Thyroid gland (tissue), 4 donors: ENCODE data around the gene KRT15. TPM values are rescaled to one million over a fixed set of nuclear protein-coding genes. Genes with fewer than 3 reads are reported as not detected.

ENCODE experiments used
- DNase-seq, 2 donors: peaks; one replicate each; pipeline ENCODE4 v3.0.0-alpha.2; 2019
- H3K27ac ChIP-seq, 3 donors: fragments of 200-600 bp; sonication (generic); 1 replicate in 2 of 3; 2 replicates in 1 of 3; pipeline ENCODE4 v1.5.1; 2016 to 2019; ENCODE audit warnings: mild to moderate bottlenecking in 1 of 3, moderate library complexity in 1 of 3
- H3K27me3 ChIP-seq: fragments of 200-600 bp; sonication (generic); one replicate; pipeline ENCODE4 v1.5.1; 2019
- H3K36me3 ChIP-seq, 2 donors: fragments of 200-600 bp; sonication (generic); one replicate each; pipeline ENCODE4 v1.5.1; 2016 to 2019
- H3K4me1 ChIP-seq, 2 donors: fragments of 200-600 bp; sonication (generic); one replicate each; pipeline ENCODE4 v1.5.1; 2017 to 2019
- H3K4me3 ChIP-seq, 3 donors: fragments of 200-600 bp; sonication (generic); replicated peaks in 1 of 3; 1 replicate in 2 of 3; 2 replicates in 1 of 3; pipeline ENCODE4 v1.5.1; 2016; ENCODE audit warnings: mild to moderate bottlenecking in 1 of 3
- H3K9me3 ChIP-seq: fragments of 200-600 bp; sonication (generic); one replicate; pipeline ENCODE4 v1.5.1; 2017
- CTCF ChIP-seq, 6 experiments: fragments of 200-600 bp in 3 of 6; fragments of 450-650 bp in 3 of 6; sonication (generic) in 3 of 6; IDR thresholded peaks; one replicate each; pipeline ENCODE4 v1.5.1; 2016 to 2019; ENCODE audit warnings: antibody characterized with exemption in 6 of 6, mild to moderate bottlenecking in 2 of 6, inconsistent platforms in 1 of 6, moderate library complexity in 1 of 6
- POLR2A ChIP-seq, 2 donors: fragments of 450-650 bp; IDR thresholded peaks; one replicate each; pipeline ENCODE4 v1.6.1; 2017; ENCODE audit warnings: antibody characterized with exemption in 2 of 2, mild to moderate bottlenecking in 2 of 2, moderate library complexity in 1 of 2
- WGBS, 2 donors: methylation state at CpG; one replicate each; pipeline ENCODE4 v1.1.5; 2017; 5-methylcytosine and 5-hydroxymethylcytosine counted together
- intact Hi-C: fragments of 100-400 bp; cut with DNase I; formaldehyde crosslinking; loops from one replicate; pipeline ENCODE4 v1.15.1; 2023
- total RNA-seq, 4 donors: library from RNA; depleted of rRNA; stranded (reverse); fragments of >200 nt; gene quantifications; one replicate each; pipeline ENCODE4 v1.2.3, GENCODE V29; 2016

The KRT15 gene
- total RNA-seq, 4 donors from 2014 or later: 0.93 TPM; not detected in 3

DNA sequence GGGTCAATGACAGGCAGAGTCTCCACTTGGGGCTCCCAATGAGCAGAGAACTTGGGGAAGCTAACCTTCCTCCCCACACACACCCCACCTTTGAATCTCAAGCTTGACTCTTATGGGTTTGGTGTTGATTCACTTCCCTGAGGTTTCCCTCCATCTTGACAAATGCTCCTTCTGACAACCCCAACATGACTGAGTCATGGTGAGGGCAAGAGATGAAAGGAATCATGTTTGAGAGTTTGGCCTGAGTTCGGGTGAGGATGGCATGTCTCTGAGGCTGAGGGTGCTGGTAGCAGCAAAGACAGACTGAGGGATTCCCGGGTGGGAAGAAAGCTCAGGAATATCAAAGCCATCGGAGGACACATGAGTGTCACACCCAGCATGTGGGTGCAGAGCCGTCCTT lies 34.5 kb upstream of the KRT15 start:
- Histone ChIP-seq H3K9me3 (no peaks in the 10 kb centered on the region), H3K4me1 (peaks cover 7 to 14% of the 10 kb centered on the region in 2 donors), H3K4me3 (no peak overlapping the region), H3K27ac (no peak overlapping the region), H3K36me3 (no peaks in the 10 kb centered on the region), H3K27me3 (no peaks in the 10 kb centered on the region)
- intact Hi-C loops: loop anchor here (5.0 kb wide), 1 partner anchor 109 kb away; no protein-coding TSS in a partner anchor
- no peak for TF ChIP-seq POLR2A (IDR thresholded peaks at IDR 0.05)
- no peak for TF ChIP-seq CTCF (IDR thresholded peaks at IDR 0.05)
- WGBS, 2 donors: 83 to 88% methylated on average over 4 of the region's 4 CpGs
- no peak for DNase-seq

- no peak overlapping the region for H3K27ac ChIP-seq
- H3K9me3 ChIP-seq: no peaks in the 10 kb centered on the region
- WGBS, 2 donors: 88 to 92% methylated on average over 5 of the region's 5 CpGs
- H3K27me3 ChIP-seq: no peaks in the 10 kb centered on the region
- no peak for TF ChIP-seq POLR2A (IDR thresholded peaks at IDR 0.05)
- no peak for TF ChIP-seq CTCF (IDR thresholded peaks at IDR 0.05)
- no peaks in the 10 kb centered on the region for H3K36me3 ChIP-seq
- DNase-seq: no peak
- no peak overlapping the region for H3K4me3 ChIP-seq
- intact Hi-C loops: loop anchor here (5.0 kb wide), 1 partner anchor 110 kb away; no protein-coding TSS in a partner anchor
- H3K4me1 ChIP-seq: peaks cover 7 to 14% of the 10 kb centered on the region in 2 donors
Measured at GRCh38 chr17:41552455-41552854, 33.8 kb upstream of the KRT15 start.

DNA sequence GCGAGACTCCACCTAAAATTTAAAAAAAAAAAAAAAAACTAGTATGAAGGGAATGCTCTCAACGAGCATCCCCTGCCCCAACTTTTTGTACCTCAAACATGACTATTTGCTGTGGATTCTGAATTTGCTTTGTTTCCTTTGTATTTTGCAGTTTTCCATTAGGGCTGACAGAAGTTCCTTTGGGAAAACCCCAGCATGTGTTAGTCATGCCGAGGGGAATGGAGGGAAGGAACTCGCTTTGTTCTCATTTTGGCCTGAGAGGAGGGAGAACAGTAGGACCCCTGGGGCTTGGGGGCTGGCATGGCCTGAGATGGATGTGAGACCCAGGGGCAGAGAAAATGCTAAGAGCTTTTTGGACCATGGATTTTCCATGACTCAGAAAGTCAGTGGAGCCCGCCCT lies 32.7 kb upstream of the KRT15 start:
- Histone ChIP-seq H3K4me3 (no peak overlapping the region), H3K27ac (no peak overlapping the region), H3K36me3 (no peaks in the 10 kb centered on the region), H3K27me3 (no peaks in the 10 kb centered on the region), H3K4me1 (peaks cover 7 to 14% of the 10 kb centered on the region in 2 donors), H3K9me3 (no peaks in the 10 kb centered on the region)
- intact Hi-C loops: loop anchor here (5.0 kb wide), 1 partner anchor 111 kb away; no protein-coding TSS in a partner anchor
- TF ChIP-seq CTCF (IDR thresholded peaks at IDR 0.05) (no peak), POLR2A (IDR thresholded peaks at IDR 0.05) (no peak)
- 65 to 66% methylated on average over 5 of the region's 5 CpGs for WGBS, 2 donors
- no peak for DNase-seq

GRCh38 chr17:41549596-41550039 lies 30.9 kb upstream of the KRT15 start:
- Histone ChIP-seq H3K4me3 (no peak overlapping the region), H3K4me1 (peaks cover 7 to 14% of the 10 kb centered on the region in 2 donors), H3K9me3 (no peaks in the 10 kb centered on the region), H3K27me3 (no peaks in the 10 kb centered on the region), H3K36me3 (no peaks in the 10 kb centered on the region), H3K27ac (no peak overlapping the region)
- intact Hi-C loops: loop anchor here (5.0 kb wide), 3 partner anchors 98 to 637 kb away; no protein-coding TSS in a partner anchor
- DNase-seq: no peak
- 80 to 83% methylated on average over 8 of the region's 8 CpGs for WGBS, 2 donors
- TF ChIP-seq POLR2A (IDR thresholded peaks at IDR 0.05) (no peak), CTCF (IDR thresholded peaks at IDR 0.05) (no peak)

DNA sequence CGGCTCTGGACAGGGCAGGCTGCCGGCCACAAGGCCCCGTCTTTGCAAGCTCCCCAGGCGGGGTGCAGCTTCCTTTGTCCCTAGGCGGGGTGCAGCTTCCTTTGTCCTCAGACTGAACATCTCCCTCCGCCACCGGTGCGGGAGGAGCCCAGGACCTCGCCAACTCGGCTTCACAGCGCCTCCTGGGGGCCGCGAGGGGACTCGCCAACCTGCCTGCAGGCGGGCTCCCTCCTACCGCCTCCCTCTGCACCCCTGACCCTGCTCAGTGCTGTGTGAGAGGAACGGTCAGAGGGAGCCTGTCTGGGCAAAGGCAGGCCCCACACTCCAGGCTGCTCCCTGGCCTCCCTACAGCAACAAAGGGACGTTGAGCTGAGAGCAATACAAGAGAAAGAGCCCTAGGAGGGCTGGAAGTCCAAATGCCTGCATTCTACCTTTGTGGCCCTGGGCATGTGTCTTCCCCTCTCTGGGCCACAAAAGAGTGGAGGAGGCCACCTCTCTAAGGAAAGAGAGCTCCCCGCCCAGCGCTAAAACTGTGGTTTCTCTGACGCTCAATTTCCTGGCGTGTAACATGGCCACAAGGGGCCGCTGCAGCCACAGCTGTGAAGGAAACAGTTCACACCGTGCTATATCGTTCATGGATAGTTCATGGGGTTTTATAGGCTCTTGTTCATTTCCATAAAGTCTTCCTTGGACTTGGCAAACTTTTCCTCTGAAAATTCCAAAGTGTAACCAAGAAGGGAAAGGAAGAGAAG lies 30.3 kb upstream of the KRT15 start:
- peak overlapping the region in 1 of 3 donors; percentile 12 for H3K4me3 ChIP-seq
- no peaks in the 10 kb centered on the region for H3K36me3 ChIP-seq
- intact Hi-C loops: loop anchor here (5.0 kb wide), 2 partner anchors 98 to 637 kb away; no protein-coding TSS in a partner anchor
- H3K27ac ChIP-seq: peak overlapping the region in 1 of 3 donors; percentile 25
- TF ChIP-seq POLR2A (IDR thresholded peaks at IDR 0.05) (no peak), CTCF (IDR thresholded peaks at IDR 0.05) (peak; percentile 72 to 86 (median 80))
- WGBS, 2 donors: 0 to 4% methylated on average over 10 to 12 of the region's 25 CpGs
- H3K27me3 ChIP-seq: no peaks in the 10 kb centered on the region
- no peaks in the 10 kb centered on the region for H3K9me3 ChIP-seq
- H3K4me1 ChIP-seq: peaks cover 7 to 14% of the 10 kb centered on the region in 2 donors
- peak; percentile 74 to 81 for DNase-seq
